ENCODE results near the gene PPP2R1B. TPM values are rescaled to one million over a fixed set of nuclear protein-coding genes. Genes with fewer than 3 reads are reported as not detected.

PPP2R1B gene
- total and polyA plus RNA-seq, 2 of the 8 experiments (the other 6 are each of a cell fraction or from before 2014, with no cell fraction given), result 25.8 to 87.0 TPM

DNA sequence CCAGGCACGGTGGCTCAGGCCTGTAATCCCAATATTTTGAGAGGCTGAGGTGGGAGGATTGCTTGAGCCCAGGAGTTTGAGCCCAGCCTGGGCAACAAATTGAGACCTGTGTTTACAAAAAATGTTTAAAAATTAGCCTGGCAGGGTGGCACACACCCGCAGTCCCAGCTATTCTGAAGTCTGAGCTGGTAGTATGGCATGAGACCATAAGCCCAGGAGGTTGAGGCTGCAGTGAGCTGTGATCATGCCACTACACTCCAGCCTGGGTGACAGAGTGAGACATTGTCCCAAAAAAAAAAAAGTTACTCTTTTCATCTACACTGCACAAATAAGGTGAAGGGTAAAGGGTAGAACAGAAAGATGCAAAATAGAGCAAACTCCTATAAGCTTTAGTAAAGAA lies 22.3 kb upstream of the PPP2R1B start:
- H4K91ac ChIP-seq (replicated peaks; ENCODE audit: insufficient read length, low read length), result no peak overlapping the region
- H2AFZ ChIP-seq (ENCODE audit: low read length), result no peak overlapping the region
- H3K4ac ChIP-seq (replicated peaks; ENCODE audit: insufficient read length, low read depth, low read length), result no peak overlapping the region
- H3K27ac ChIP-seq (ENCODE audit: low read depth, low read length), result no peak overlapping the region
- H2BK12ac ChIP-seq (ENCODE audit: low read depth, low read length), result no peak overlapping the region
- H3K4me2 ChIP-seq (ENCODE audit: insufficient read depth in 1 of 2, low read depth in 2 of 2, low read length in 2 of 2), result no peak overlapping the region
- no peak overlapping the region for H2AK5ac ChIP-seq (ENCODE audit: low read depth, low read length)
- H3K36me3 ChIP-seq (ENCODE audit: control insufficient read depth in 2 of 4, insufficient read depth in 4 of 4, low read length in 3 of 4), result peaks cover 0 to 6% (median 3%) of the 10 kb centered on the region in 4 experiments; a peak in 3 of 8 replicates
- ChIA-PET POLR2A (ENCODE audit: partially characterized antibody) (no interaction called here), CTCF (ENCODE audit: partially characterized antibody) (interaction anchor here (0.7 to 1.3 kb wide), 4 partner anchors 12 to 202 kb away, joined by 3 to 5 read pairs (median 4); no protein-coding TSS in a partner anchor)
- H2BK15ac ChIP-seq (ENCODE audit: low read length), result no peak overlapping the region
- 88% methylated on average over 2 of the region's 2 CpGs; no CpG with 5 or more reads in 1 of the 2 experiments for WGBS, 2 experiments (ENCODE audit: extremely low coverage in 1 of 2, insufficient coverage in 1 of 2, insufficient read length in 1 of 2, insufficient replicate concordance in 2 of 2, low coverage in 1 of 2, low lambda C conversion rate in 2 of 2, missing lambda C conversion rate in 1 of 2)
- TF ChIP-seq EP300 (IDR thresholded peaks at IDR 0.05; ENCODE audit: borderline replicate concordance in 1 of 2, low read depth in 2 of 2, low read length in 2 of 2) (no peak), TCF12 (IDR thresholded peaks at IDR 0.05; ENCODE audit: low read depth, low read length) (no peak), SAP30 (IDR thresholded peaks at IDR 0.05; ENCODE audit: insufficient read depth, insufficient replicate concordance, low read length) (no peak), CTBP2 (IDR thresholded peaks at IDR 0.05; ENCODE audit: borderline replicate concordance, insufficient read depth, insufficient read length, low read length) (no peak)
- no peak overlapping the region for H4K8ac ChIP-seq (ENCODE audit: extremely low read depth, insufficient read depth, low read length)
- no peaks in the 10 kb centered on the region for H3K79me1 ChIP-seq (ENCODE audit: low read depth, low read length)
- H2BK120ac ChIP-seq (replicated peaks; ENCODE audit: low read depth, low read length), result no peak overlapping the region
- H3K14ac ChIP-seq (ENCODE audit: insufficient read length), result no peak overlapping the region
- H3K9ac ChIP-seq (replicated peaks in 1 of 4; ENCODE audit: extremely low read depth in 1 of 4, low read depth in 3 of 4, low read length in 3 of 4), result no peak overlapping the region
- H2BK5ac ChIP-seq (ENCODE audit: low read depth, low read length), result no peak overlapping the region
- no peaks in the 10 kb centered on the region for H3K27me3 ChIP-seq (replicated peaks in 1 of 4; ENCODE audit: control insufficient read depth in 3 of 4, extremely low read depth in 1 of 4, insufficient read depth in 3 of 4, low read length in 3 of 4)
- H4K20me1 ChIP-seq (replicated peaks in 1 of 2; ENCODE audit: control insufficient read depth in 1 of 2, insufficient read depth in 2 of 2, low read length in 2 of 2), result no peaks in the 10 kb centered on the region
- no peak overlapping the region for H3K56ac ChIP-seq (replicated peaks; ENCODE audit: insufficient read length, low read depth, low read length)
- H3K23ac ChIP-seq (ENCODE audit: insufficient read length), result no peak overlapping the region
- H3K18ac ChIP-seq (ENCODE audit: extremely low read depth, low read length), result no peak overlapping the region
- H3K23me2 ChIP-seq (ENCODE audit: low read depth, low read length), result no peaks in the 10 kb centered on the region
- H4K5ac ChIP-seq (ENCODE audit: insufficient read length, low read depth, low read length), result no peak overlapping the region
- H3K4me1 ChIP-seq (replicated peaks in 1 of 4; ENCODE audit: control insufficient read depth in 3 of 4, insufficient read depth in 4 of 4, low read length in 3 of 4), result no peaks in the 10 kb centered on the region
- no peak for FAIRE-seq
- no peak for DNase-seq (ENCODE audit: low read depth in 1 of 2, low spot score in 2 of 2)
- H3K79me2 ChIP-seq (ENCODE audit: control insufficient read depth in 1 of 2, insufficient read depth in 2 of 2, low read length in 2 of 2), result no peaks in the 10 kb centered on the region
- H3K9me3 ChIP-seq (ENCODE audit: insufficient read depth in 2 of 2, low read depth in 1 of 2, low read length in 1 of 2), result no peaks in the 10 kb centered on the region
- no peak overlapping the region for H2BK20ac ChIP-seq (ENCODE audit: low read length)
- no peak overlapping the region for H3K4me3 ChIP-seq (ENCODE audit: extremely low read depth in 1 of 4, insufficient read depth in 2 of 4, low read depth in 3 of 4, low read length in 4 of 4)

Measured in H1 (cell line).